HG03103 (cell line): ENCODE results near the gene TMPRSS5.

Experiments used
- ATAC-seq: cut with Tn5 transposase; IDR thresholded peaks from one replicate; pipeline ENCODE4 v1.9.1; 2021; ENCODE audit warnings: low read depth; ENCODE audit not compliant: unreplicated experiment

The TMPRSS5 gene

GRCh38 chr11:113698515-113698914 lies 7.6 kb downstream of the TMPRSS5 start:
- ATAC-seq, result no peak

GRCh38 chr11:113697756-113698407 lies 8.2 kb downstream of the TMPRSS5 start:
- ATAC-seq, result no peak

GRCh38 chr11:113697111-113697510 lies 9.0 kb downstream of the TMPRSS5 start:
- no peak for ATAC-seq

- ATAC-seq, result no peak
These were observed 10.9 kb downstream of the TMPRSS5 start for GRCh38 chr11:113695207-113695606.

GRCh38 chr11:113694390-113694789 lies 11.7 kb downstream of the TMPRSS5 start:
- no peak for ATAC-seq

GRCh38 chr11:113693030-113693429 lies 13.1 kb downstream of the TMPRSS5 start:
- ATAC-seq, result no peak

GRCh38 chr11:113690619-113691569 lies 15.2 kb downstream of the TMPRSS5 start:
- no peak for ATAC-seq

GRCh38 chr11:113689768-113690618 lies 16.1 kb downstream of the TMPRSS5 start:
- ATAC-seq, result no peak

- ATAC-seq, result no peak
These were observed 20.3 kb downstream of the TMPRSS5 start for GRCh38 chr11:113685654-113686359.

GRCh38 chr11:113684496-113684895 lies 21.6 kb downstream of the TMPRSS5 start:
- ATAC-seq, result no peak

GRCh38 chr11:113683481-113684046 lies 22.5 kb downstream of the TMPRSS5 start:
- no peak for ATAC-seq

GRCh38 chr11:113681711-113682413 lies 24.2 kb downstream of the TMPRSS5 start:
- ATAC-seq, result no peak

- ATAC-seq, result no peak
These were observed 24.8 kb downstream of the TMPRSS5 start for GRCh38 chr11:113681282-113681681.

GRCh38 chr11:113677685-113678084 lies 28.4 kb downstream of the TMPRSS5 start:
- no peak for ATAC-seq

GRCh38 chr11:113675565-113675964 lies 30.5 kb downstream of the TMPRSS5 start:
- no peak for ATAC-seq

GRCh38 chr11:113675003-113675561 lies 31.0 kb downstream of the TMPRSS5 start:
- ATAC-seq, result peak; percentile 61

GRCh38 chr11:113674397-113674685 lies 31.8 kb downstream of the TMPRSS5 start:
- ATAC-seq, result no peak

- ATAC-seq, result no peak
These were observed 32.3 kb downstream of the TMPRSS5 start for GRCh38 chr11:113673550-113674396.
